ENCODE measurements around the gene WEE1.

DNA sequence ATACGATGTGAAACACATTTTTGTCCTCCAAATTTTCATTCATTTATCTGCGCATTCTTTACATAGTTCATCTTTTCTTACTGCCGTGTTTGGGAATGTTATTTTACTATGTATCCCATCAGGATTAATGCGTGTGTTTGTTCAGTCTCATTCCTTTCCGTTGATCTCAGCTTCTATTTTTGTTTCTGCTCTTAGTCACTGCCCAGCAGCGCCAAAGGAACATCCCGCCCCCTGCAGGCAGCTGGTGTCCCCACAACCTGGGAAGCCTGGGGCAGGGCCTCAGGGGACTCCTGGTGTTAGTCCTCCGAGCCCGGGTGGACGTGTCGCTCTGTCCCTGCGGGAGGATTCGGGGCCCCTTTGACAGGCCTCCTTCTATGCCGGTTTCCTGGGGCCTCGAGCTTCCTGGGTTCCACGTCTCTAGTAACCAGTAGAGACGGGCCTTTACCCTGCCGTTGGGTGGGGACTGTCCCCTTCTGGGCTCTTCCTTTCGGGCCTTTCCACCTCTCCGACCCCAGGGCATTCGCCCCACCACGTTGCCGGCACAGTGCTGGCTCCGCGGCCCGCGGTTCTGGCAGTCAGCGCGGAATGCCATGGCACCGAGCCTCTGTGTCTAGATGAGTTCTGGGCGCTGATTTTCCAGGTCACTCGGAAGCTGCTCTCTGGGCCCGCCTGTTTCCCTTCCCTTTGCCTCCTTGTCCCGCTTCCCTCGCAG is 39.8 kb downstream of the WEE1 start:
- TF ChIP-seq EZH2 (IDR thresholded peaks at IDR 0.05): no peak
- no peak; the same call in 1 of the 2 replicates for TF ChIP-seq POLR2AphosphoS5 (IDR thresholded peaks at IDR 0.05; ENCODE audit: borderline replicate concordance, low read depth, low read length)

All from SK-N-MC (cell line).